HepG2 (cell line): Measurements from ENCODE around the gene ARSB. TPM values are rescaled to one million over a fixed set of nuclear protein-coding genes. Genes with fewer than 3 reads are reported as not detected.
"Not testable (repeated sequence)": the region's sequence is repeated elsewhere in the genome, so short reads cannot be mapped to it uniquely, and the experiment has no call there.

Source experiments
- ATAC-seq: fragments of 200-7000 bp; cut with Tn5 transposase; 3 replicates; pipeline ENCODE4 v1.9.1; 2020; ENCODE audit warnings: mild to moderate bottlenecking, moderate library complexity
- BruUV-seq: library from RNA; stranded (reverse); fragments of 400-500 nt; replicated peaks from 2 replicates; lab custom pipeline; 2021; lab: Mats Ljungman, UMichigan
- CTCF ChIA-PET: fragments of 300-600 bp; formaldehyde crosslinking; extraction: SDS; loops from one replicate; lab custom pipeline; 2021; ENCODE audit warnings: low total read pairs, inconsistent platforms, low intra/inter-chr PET ratio; lab: Yijun Ruan, JAX
- POLR2A ChIA-PET: fragments of 350-600 bp; sonication (Branson Sonifier 250); formaldehyde crosslinking; loops from one replicate; lab custom pipeline; 2020; ENCODE audit warnings: antibody characterized with exemption, inconsistent platforms; lab: Yijun Ruan, JAX
- DNase-seq: peaks from one replicate; pipeline ENCODE4 v3.0.0-alpha.2; 2015; ENCODE audit warnings: low spot score
- FAIRE-seq: peaks from 3 replicates; lab custom pipeline; 2011; peaks lifted over from hg19 to GRCh38; lab: Jason Lieb, UNC
- H2AFZ ChIP-seq: one replicate; pipeline ENCODE4 v1.6.1; 2011; ENCODE audit warnings: low read length, inconsistent platforms
- H3K27ac ChIP-seq: fragments of 300-600 bp; 3 replicates; pipeline ENCODE4 v1.8.0; 2011; ENCODE audit warnings: mixed run types, mild to moderate bottlenecking, mixed read lengths, low read length, inconsistent platforms; ENCODE audit not compliant: insufficient read depth; ENCODE audit errors: extremely low read length
- H3K27me3 ChIP-seq, 2 experiments: fragments of 200-600 bp in 1 of 2; 2 replicates in 1 of 2; 3 replicates in 1 of 2; pipeline versions ENCODE4 v1.6.0 to v1.8.0; 2011; ENCODE audit warnings: low read length in 2 of 2, mild to moderate bottlenecking in 2 of 2, moderate library complexity in 2 of 2, inconsistent platforms in 1 of 2; ENCODE audit not compliant: insufficient read depth in 2 of 2, control insufficient read depth in 1 of 2
- H3K36me3 ChIP-seq, 2 experiments: fragments of 200-600 bp in 1 of 2; replicated peaks in 1 of 2; 2 replicates in 1 of 2; 3 replicates in 1 of 2; pipeline versions ENCODE4 v1.5.1 to v1.8.0; 2011; ENCODE audit warnings: low read length in 2 of 2, inconsistent platforms in 1 of 2; ENCODE audit not compliant: insufficient read depth in 2 of 2, control insufficient read depth in 1 of 2
- H3K4me1 ChIP-seq: 2 replicates; pipeline ENCODE4 v1.5.1; 2012; ENCODE audit warnings: low read length, inconsistent platforms; ENCODE audit not compliant: insufficient read depth
- H3K4me2 ChIP-seq: 2 replicates; pipeline ENCODE4 v1.6.0; 2011; ENCODE audit warnings: low read depth, low read length, inconsistent platforms
- H3K4me3 ChIP-seq, 3 experiments: fragments of 200-600 bp in 1 of 3; sonication (generic), shearing (Covaris generic) in 1 of 3; replicated peaks in 1 of 3; 2 replicates each; pipeline ENCODE4 v1.5.1; 2011 to 2016; ENCODE audit warnings: low read length in 3 of 3, inconsistent platforms in 2 of 3, low read depth in 2 of 3, mild to moderate bottlenecking in 2 of 3, control low read depth in 1 of 3, mixed read lengths in 1 of 3; ENCODE audit not compliant: insufficient read depth in 1 of 3
- H3K79me2 ChIP-seq: one replicate; pipeline ENCODE4 v1.6.1; 2011; ENCODE audit warnings: low read length, inconsistent platforms; ENCODE audit not compliant: insufficient read depth
- H3K9ac ChIP-seq: 2 replicates; pipeline ENCODE4 v1.6.0; 2011; ENCODE audit warnings: mild to moderate bottlenecking, low read depth, low read length, inconsistent platforms; ENCODE audit not compliant: insufficient read depth
- H3K9me3 ChIP-seq: 2 replicates; pipeline ENCODE4 v1.5.1; 2012; ENCODE audit warnings: mild to moderate bottlenecking, low read length
- H4K20me1 ChIP-seq: 2 replicates; pipeline ENCODE4 v1.6.0; 2011; ENCODE audit warnings: inconsistent platforms, mild to moderate bottlenecking, low read length, moderate library complexity; ENCODE audit not compliant: insufficient read depth
- CEBPB ChIP-seq: IDR thresholded peaks from 2 replicates; pipeline ENCODE4 v1.6.1; 2011; ENCODE audit warnings: low read depth, low read length, improper control_type of control experiment, borderline replicate concordance
- HOMEZ ChIP-seq: IDR thresholded peaks from 2 replicates; pipeline ENCODE4 v1.6.1; 2016; ENCODE audit warnings: low read depth
- JUN ChIP-seq: sonication (generic); formaldehyde crosslinking; IDR thresholded peaks from 2 replicates; pipeline ENCODE4 v1.4.0; 2020; ENCODE audit warnings: mild to moderate bottlenecking, missing genetic modification reagents
- MBD4 ChIP-seq: IDR thresholded peaks from 2 replicates; pipeline ENCODE4 v1.6.1; 2012; ENCODE audit warnings: low read length, inconsistent platforms, borderline replicate concordance
- ZNF34 ChIP-seq: sonication (generic); formaldehyde crosslinking; IDR thresholded peaks from 2 replicates; pipeline ENCODE4 v1.4.0; 2020; ENCODE audit warnings: mild to moderate bottlenecking, missing genetic modification reagents, borderline replicate concordance
- ZNF746 ChIP-seq: sonication (generic); formaldehyde crosslinking; IDR thresholded peaks from 2 replicates; pipeline ENCODE4 v1.8.0; 2022; ENCODE audit warnings: mild to moderate bottlenecking, missing genetic modification reagents
- WGBS: methylation state at CpG from one replicate; pipeline ENCODE4 v1.1.6; 2017; ENCODE audit warnings: low lambda C conversion rate; 5-methylcytosine and 5-hydroxymethylcytosine counted together
- in situ Hi-C: cut with HindIII; loops from 2 replicates; pipeline ENCODE4 v1.10.0; 2017; ENCODE audit warnings: low pct_unique_long_range_greater_than_20kb; ENCODE audit not compliant: extremely low pct_ligation_motif_present
- intact Hi-C: fragments of 100-400 bp; cut with micrococcal nuclease; formaldehyde crosslinking; loops from one replicate; pipeline ENCODE4 v1.10.0; 2022; ENCODE audit not compliant: unreplicated experiment
- polyA plus RNA-seq, 8 experiments: library from polyadenylated mRNA; depleted of rRNA in 3 of 8; stranded (reverse) in 7 of 8; unstranded in 1 of 8; fragments of >200 nt; fragmentation: Illumina TruSeq in 4 of 8; extraction: Trizol in 4 of 8; gene quantifications; 2 replicates each; pipeline versions ENCODE4 v1.2.1 to v1.2.3, GENCODE V29; 2011 to 2016; ENCODE audit warnings: low read depth in 4 of 8, missing spikeins in 1 of 8, mixed read lengths in 1 of 8; ENCODE audit not compliant: insufficient read depth in 1 of 8
- total RNA-seq, 5 experiments: library from RNA; depleted of rRNA; stranded (reverse); fragments of >200 nt; fragmentation: Illumina TruSeq; extraction: Trizol; gene quantifications; 2 replicates each; pipeline ENCODE4 v1.2.3, GENCODE V29; 2016; ENCODE audit warnings: low read depth in 1 of 5

The ARSB gene
- total and polyA plus RNA-seq, 2 of the 13 experiments (the other 11 are each of a cell fraction or from before 2014, with no cell fraction given): 52.6 to 66.4 TPM

DNA sequence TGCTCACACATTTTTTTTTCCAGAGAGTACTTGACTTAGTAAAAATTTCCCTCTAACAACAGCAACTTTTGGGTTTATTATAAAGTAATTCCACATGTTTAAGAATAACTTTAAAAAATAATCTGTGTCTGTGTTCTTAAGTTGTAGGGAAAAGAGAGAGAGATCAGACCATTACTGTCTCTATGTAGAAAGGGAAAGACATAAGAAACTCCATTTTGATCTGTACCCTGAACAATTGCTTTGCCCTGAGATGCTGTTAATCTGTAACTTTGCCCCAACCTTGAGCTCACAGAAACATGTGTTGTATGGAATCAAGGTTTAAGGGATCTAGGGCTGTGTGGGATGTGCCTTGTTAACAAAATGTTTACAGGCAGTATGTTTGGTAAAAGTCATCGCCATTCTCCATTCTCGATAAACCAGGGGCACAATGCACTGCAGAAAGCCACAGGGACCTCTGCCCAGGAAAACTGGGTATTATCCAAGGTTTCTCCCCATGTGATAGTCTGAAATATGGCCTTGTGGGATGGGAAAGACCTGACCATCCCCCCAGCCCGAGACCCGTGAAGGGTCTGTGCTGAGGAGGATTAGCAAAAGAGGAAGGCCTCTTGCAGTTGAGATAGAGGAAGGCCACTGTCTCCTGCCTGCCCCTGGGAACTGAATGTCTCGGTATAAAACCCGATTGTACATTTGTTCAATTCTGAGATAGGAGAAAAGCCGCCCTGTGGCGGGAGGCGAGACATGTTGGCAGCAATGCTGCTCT is 75.7 kb downstream of the ARSB start:
- Histone ChIP-seq H3K4me1 (peaks cover 23% of the 10 kb centered on the region), H3K36me3 (peaks cover 6 to 29% of the 10 kb centered on the region in 2 experiments; a peak in 4 of 5 replicates)
- peak; percentile 70; the same call in 1 of the 2 replicates for TF ChIP-seq HOMEZ (CRISPR knock-in tag)
- H3K79me2 ChIP-seq, H3K9me3 ChIP-seq, POLR2A ChIA-PET, H3K27me3 ChIP-seq, CTCF ChIA-PET, DNase-seq, in situ Hi-C loops, H3K4me3 ChIP-seq, BruUV-seq, ATAC-seq, H3K4me2 ChIP-seq, H4K20me1 ChIP-seq, H3K27ac ChIP-seq, intact Hi-C loops, H2AFZ ChIP-seq, FAIRE-seq, H3K9ac ChIP-seq: not testable (repeated sequence)
- WGBS: 87% methylated on average over 9 of the region's 9 CpGs

GRCh38 chr5:78908173-78909061 is 76.7 kb downstream of the ARSB start:
- Histone ChIP-seq H3K4me1 (peaks cover 23% of the 10 kb centered on the region), H3K79me2 (no peaks in the 10 kb centered on the region), H3K9me3 (no peaks in the 10 kb centered on the region), H3K27me3 (no peaks in the 10 kb centered on the region), H3K36me3 (peaks cover 6 to 29% of the 10 kb centered on the region in 2 experiments; a peak in 4 of 5 replicates), H4K20me1 (no peaks in the 10 kb centered on the region), H3K9ac (no peak overlapping the region), H3K27ac (no peak overlapping the region), H3K4me2 (no peak overlapping the region), H2AFZ (no peak overlapping the region), H3K4me3 (no peak overlapping the region)
- no TSS peak for BruUV-seq
- TF ChIP-seq CEBPB (no peak), MBD4 (no peak), ZNF746 (CRISPR knock-in tag) (no peak), JUN (CRISPR knock-in tag) (no peak), ZNF34 (CRISPR knock-in tag) (no peak)
- ATAC-seq: no peak
- ChIA-PET POLR2A (interaction anchor here (0.7 kb wide), 1 partner anchor 78 kb away, joined by 3 read pairs; no protein-coding TSS in a partner anchor), CTCF (no interaction called here)
- FAIRE-seq: no peak
- in situ Hi-C loops (no loop called here), intact Hi-C loops (no loop called here)
- DNase-seq: no peak
- 90% methylated on average over 12 of the region's 12 CpGs for WGBS
